KMS-11 (cell line): ENCODE data around the gene GANAB.

Source experiments
- H2AFZ ChIP-seq: fragments of 200-600 bp; sonication (generic); 2 replicates; pipeline ENCODE4 v1.6.1; 2016; ENCODE audit warnings: antibody characterized with exemption, mixed run types, low read depth
- H3K27ac ChIP-seq: fragments of 200-600 bp; sonication (generic); 2 replicates; pipeline ENCODE4 v1.6.1; 2016; ENCODE audit warnings: mild to moderate bottlenecking, mixed run types
- H3K27me3 ChIP-seq: fragments of 200-600 bp; sonication (generic); 2 replicates; pipeline ENCODE4 v1.6.1; 2017; ENCODE audit warnings: mild to moderate bottlenecking, low read depth, mixed run types, moderate library complexity; ENCODE audit not compliant: insufficient read depth
- H3K36me3 ChIP-seq: fragments of 200-600 bp; sonication (generic); 2 replicates; pipeline ENCODE4 v1.6.1; 2017; ENCODE audit warnings: mild to moderate bottlenecking, mixed run types; ENCODE audit not compliant: insufficient read depth
- H3K4me1 ChIP-seq: fragments of 200-600 bp; sonication (generic); 2 replicates; pipeline ENCODE4 v1.6.1; 2016; ENCODE audit warnings: mild to moderate bottlenecking, low read depth, mixed run types; ENCODE audit not compliant: poor library complexity, severe bottlenecking
- H3K4me2 ChIP-seq: fragments of 200-600 bp; sonication (generic); 2 replicates; pipeline ENCODE4 v1.7.0; 2016; ENCODE audit warnings: mild to moderate bottlenecking, mixed run types
- H3K4me3 ChIP-seq: fragments of 200-600 bp; sonication (generic); IDR thresholded peaks from 2 replicates; pipeline ENCODE4 v1.6.1; 2017; ENCODE audit warnings: low read depth, low read length, mixed read lengths; ENCODE audit not compliant: insufficient read depth
- H3K79me2 ChIP-seq: fragments of 200-600 bp; sonication (generic); 2 replicates; pipeline ENCODE4 v1.6.1; 2016; ENCODE audit warnings: low read depth, mixed run types; ENCODE audit not compliant: insufficient read depth
- H3K9ac ChIP-seq: fragments of 200-600 bp; sonication (generic); 2 replicates; pipeline ENCODE4 v1.6.1; 2016; ENCODE audit warnings: mild to moderate bottlenecking, mixed run types
- H4K20me1 ChIP-seq: fragments of 200-600 bp; sonication (generic); 2 replicates; pipeline ENCODE4 v1.6.1; 2016; ENCODE audit warnings: mild to moderate bottlenecking, mixed run types; ENCODE audit not compliant: insufficient read depth
- CTCF ChIP-seq: fragments of 200-600 bp; sonication (generic); conservative IDR thresholded peaks from 2 replicates; pipeline ENCODE4 v1.6.1; 2017; ENCODE audit warnings: low read depth, mild to moderate bottlenecking, antibody characterized with exemption, low read length, moderate library complexity, mixed read lengths

The GANAB gene

GRCh38 chr11:62678770-62679696 lies 32.6 kb upstream of the GANAB start, which contains the start of gene UBXN1:
Gene UBXN1, minus strand, starts transcription at chr11:62679073. Its CDS starts 150 bp downstream, at chr11:62678923.
- Histone ChIP-seq H3K4me3 (no peak within 1 kb of the TSS), H3K36me3 (no peaks in the 10 kb centered on the region), H3K4me1 (peaks cover 22% of the 10 kb centered on the region), H3K27ac (peak within 1 kb of the TSS; percentile 14; the same call in 1 of the 2 replicates), H3K9ac (peak within 1 kb of the TSS; percentile 64; the same call in 1 of the 2 replicates), H3K27me3 (no peaks in the 10 kb centered on the region), H3K4me2 (peak within 1 kb of the TSS; percentile 94), H3K79me2 (peaks cover 15% of the 10 kb centered on the region), H2AFZ (peak within 1 kb of the TSS; percentile 95), H4K20me1 (no peaks in the 10 kb centered on the region)
- TF ChIP-seq CTCF, result no peak

- peak overlapping the region; percentile 95; the same call in 1 of the 2 replicates for H2AFZ ChIP-seq
- peak overlapping the region; percentile 94 for H3K4me2 ChIP-seq
- no peak overlapping the region for H3K4me3 ChIP-seq
- H3K4me1 ChIP-seq, result peaks cover 22% of the 10 kb centered on the region
- no peaks in the 10 kb centered on the region for H3K27me3 ChIP-seq
- no peaks in the 10 kb centered on the region for H4K20me1 ChIP-seq
- no peaks in the 10 kb centered on the region for H3K36me3 ChIP-seq
- peaks cover 15% of the 10 kb centered on the region for H3K79me2 ChIP-seq
- no peak for TF ChIP-seq CTCF
- H3K27ac ChIP-seq, result peak overlapping the region; percentile 14; the same call in 1 of the 2 replicates
- H3K9ac ChIP-seq, result peak overlapping the region; percentile 64; the same call in 1 of the 2 replicates
Observed at GRCh38 chr11:62678433-62678769, 32.0 kb upstream of the GANAB start.

- Histone ChIP-seq H2AFZ (no peak overlapping the region), H3K27me3 (no peaks in the 10 kb centered on the region), H3K4me2 (peak overlapping the region; percentile 94), H3K4me3 (no peak overlapping the region), H4K20me1 (no peaks in the 10 kb centered on the region), H3K27ac (no peak overlapping the region), H3K4me1 (peaks cover 26% of the 10 kb centered on the region), H3K36me3 (no peaks in the 10 kb centered on the region), H3K79me2 (peaks cover 19% of the 10 kb centered on the region), H3K9ac (peak overlapping the region; percentile 64; the same call in 1 of the 2 replicates)
- TF ChIP-seq CTCF, result no peak
Observed at GRCh38 chr11:62677714-62678113, 31.3 kb upstream of the GANAB start.

- no peak overlapping the region for H3K9ac ChIP-seq
- peaks cover 26% of the 10 kb centered on the region for H3K4me1 ChIP-seq
- no peak overlapping the region for H3K4me3 ChIP-seq
- peaks cover 20% of the 10 kb centered on the region for H3K79me2 ChIP-seq
- H3K36me3 ChIP-seq, result no peaks in the 10 kb centered on the region
- H3K4me2 ChIP-seq, result no peak overlapping the region
- no peak overlapping the region for H3K27ac ChIP-seq
- H3K27me3 ChIP-seq, result no peaks in the 10 kb centered on the region
- H4K20me1 ChIP-seq, result no peaks in the 10 kb centered on the region
- no peak for TF ChIP-seq CTCF
- H2AFZ ChIP-seq, result no peak overlapping the region
Observed at GRCh38 chr11:62677156-62677555, 30.7 kb upstream of the GANAB start.
